ENCODE measurements around the gene LRP2BP.

LRP2BP gene

DNA sequence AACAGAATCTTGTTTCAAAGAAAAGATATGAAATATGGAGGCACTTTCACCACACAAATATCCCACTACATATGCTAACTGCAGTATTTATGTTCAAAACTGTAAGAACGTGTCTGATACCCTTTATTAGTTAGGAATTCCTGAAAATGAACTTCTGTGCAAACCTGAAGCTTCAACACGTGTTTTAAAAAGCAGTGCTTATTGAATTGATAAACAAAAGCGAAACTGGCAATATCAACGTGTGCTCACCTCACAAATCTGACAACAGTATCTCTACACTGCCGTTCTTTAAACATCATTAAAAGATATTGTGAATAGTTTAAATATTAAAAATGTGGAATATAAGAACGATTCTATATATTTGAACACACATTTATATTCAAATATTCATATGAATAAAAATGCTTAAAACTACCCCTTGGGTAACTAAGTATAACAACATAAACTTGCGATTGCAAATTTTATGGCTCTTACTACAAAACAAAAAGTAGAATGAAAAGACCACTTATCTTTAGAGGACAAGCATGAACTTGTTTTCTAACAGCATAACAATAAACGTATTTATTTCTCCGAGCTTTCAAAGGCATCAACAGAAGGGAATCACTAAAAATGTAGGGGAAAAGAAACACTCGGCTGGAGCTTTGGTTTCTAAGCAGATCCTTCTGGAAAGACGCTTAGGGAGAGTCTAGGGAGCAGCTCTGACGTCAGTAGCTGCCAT lies at the start of gene LRP2BP:
TSS of gene LRP2BP (minus strand) at position 687 of the 718 bp plus-strand sequence. CDS start 17,738 bp downstream, outside the sequence.
- no peak for DNase-seq (ENCODE audit: low read depth)

DNA sequence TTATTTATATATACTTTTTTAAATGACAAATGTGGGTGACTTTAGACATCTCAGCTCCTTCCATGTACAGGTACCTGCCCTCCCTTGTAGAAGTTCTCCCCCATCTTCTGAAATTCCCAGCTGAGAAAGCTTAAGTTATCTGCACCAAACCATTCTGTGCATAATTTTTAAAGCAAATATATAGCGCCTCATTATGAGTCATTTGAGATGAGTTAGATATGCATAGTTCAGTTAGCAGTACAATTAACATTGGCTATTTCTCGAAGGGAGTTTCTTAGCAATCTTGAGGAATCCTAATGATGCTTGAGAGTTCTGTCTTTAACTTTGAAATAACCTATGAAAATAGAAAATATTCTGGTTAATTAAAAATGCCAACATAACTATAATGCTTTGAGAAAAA lies 49.5 kb upstream of the LRP2BP start:
- DNase-seq (ENCODE audit: low read depth) = no peak

DNA sequence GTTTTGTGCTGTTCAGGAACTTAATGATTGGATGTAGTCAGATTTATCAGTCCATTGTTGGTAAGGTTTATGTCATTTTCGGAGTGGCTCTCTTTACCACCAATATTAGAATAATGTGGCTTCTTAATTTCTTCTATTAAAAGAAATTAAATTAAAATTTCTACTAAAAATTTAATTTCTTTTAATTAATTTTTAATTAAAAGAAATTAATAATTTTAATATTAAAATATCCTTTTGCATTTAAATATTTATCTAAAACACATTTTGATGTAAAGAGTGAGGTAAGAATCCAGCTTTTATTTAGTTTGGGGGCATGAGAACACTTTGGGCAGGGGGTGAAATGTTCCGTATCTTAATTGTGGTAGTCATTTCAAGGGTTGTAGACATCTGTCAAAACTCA lies 45.8 kb upstream of the LRP2BP start:
- DNase-seq (ENCODE audit: low read depth) = no peak

DNA sequence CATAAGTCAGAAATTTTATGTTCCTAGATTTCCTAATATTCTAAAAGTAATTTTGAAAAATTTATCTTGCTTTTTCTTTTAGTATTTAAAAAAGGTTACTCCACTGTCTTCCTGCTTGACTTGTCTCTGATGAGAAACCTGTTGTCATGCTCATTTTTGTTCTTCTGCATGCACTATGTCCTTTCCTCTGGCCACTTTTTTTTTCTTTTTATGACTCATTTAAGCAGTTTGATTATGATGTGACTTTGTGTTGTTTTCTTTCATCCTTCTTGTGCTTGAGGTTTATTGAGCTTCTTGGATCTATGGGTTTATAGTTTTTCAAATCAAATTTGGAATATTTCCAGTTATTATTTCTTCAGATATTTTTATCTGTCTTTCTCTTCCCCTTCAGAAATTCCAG lies 42.1 kb upstream of the LRP2BP start:
- no peak for DNase-seq (ENCODE audit: low read depth)

DNA sequence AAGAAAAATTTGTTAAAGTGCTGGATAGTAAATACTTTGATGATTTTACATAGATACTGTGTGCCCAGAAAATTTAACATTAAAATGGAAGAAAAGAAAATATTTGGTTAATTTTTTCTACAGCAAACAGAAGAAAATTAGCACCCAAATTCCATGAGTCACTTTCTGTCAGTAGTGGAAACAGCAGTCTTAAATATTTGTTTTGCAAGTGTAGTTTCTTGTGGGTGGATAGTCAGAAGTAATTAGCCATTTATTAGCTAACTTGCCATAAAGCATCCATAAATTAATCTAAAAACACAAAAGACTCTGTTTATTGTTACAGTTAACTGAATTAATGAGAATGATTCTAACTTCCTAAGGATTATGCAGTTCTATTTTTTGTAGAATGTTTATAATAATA lies 39.7 kb upstream of the LRP2BP start:
- no peak for DNase-seq (ENCODE audit: low read depth)

DNA sequence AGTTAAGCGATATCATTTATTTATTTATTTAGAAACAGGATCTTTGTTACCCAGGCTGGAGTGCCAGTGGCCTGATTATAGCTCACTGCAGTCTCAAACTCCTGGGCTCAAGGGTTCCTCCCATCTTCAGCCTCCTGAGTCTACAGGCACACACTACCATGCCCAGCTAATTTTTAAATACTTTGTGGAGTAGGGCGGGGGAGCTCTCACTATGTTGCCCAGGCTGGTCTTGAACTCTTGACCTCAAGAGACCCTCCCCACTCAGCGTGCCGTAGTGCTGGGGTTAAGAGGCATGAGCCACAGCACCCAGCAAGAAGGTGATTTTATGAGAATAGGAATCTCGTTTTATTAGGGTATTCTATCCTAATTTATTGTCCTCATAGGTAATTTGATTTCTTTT lies 33.9 kb upstream of the LRP2BP start:
- DNase-seq (ENCODE audit: low read depth) = no peak

DNA sequence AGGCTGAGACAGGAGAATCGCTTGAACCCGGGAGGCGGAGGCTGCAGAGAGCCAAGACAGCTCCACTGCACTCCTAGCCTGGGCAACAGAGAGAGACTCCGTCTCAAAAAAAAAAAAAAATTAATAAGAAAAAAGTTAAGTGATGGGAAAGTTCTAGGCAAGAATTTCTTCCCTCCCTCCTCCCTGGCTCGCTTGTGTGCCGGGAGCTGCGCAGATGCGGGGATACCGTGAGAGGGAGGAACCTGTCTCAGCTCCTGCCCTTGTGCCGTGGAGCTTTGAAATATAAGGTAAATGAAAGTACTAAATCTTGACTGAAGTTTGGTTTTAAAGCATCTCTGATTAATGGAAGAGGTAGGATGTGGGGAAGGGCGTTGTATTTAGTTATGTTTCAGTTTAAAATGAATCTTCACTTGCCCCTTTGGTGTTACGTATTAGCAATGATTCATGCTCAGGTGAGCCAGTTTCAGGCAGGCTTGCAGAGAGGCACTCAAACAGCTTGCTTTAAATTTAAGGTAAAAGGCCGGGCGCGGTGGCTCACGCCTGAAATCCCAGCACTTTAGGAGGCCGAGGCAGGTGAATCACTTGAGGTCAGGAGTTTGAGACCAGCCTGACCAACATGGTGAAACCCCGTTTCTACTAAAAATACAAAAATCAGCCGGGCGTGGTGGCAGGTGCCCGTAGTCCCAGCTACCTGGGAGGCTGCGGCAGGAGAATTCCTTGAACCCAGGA lies 31.4 kb upstream of the LRP2BP start:
- no peak for DNase-seq (ENCODE audit: low read depth)

DNA sequence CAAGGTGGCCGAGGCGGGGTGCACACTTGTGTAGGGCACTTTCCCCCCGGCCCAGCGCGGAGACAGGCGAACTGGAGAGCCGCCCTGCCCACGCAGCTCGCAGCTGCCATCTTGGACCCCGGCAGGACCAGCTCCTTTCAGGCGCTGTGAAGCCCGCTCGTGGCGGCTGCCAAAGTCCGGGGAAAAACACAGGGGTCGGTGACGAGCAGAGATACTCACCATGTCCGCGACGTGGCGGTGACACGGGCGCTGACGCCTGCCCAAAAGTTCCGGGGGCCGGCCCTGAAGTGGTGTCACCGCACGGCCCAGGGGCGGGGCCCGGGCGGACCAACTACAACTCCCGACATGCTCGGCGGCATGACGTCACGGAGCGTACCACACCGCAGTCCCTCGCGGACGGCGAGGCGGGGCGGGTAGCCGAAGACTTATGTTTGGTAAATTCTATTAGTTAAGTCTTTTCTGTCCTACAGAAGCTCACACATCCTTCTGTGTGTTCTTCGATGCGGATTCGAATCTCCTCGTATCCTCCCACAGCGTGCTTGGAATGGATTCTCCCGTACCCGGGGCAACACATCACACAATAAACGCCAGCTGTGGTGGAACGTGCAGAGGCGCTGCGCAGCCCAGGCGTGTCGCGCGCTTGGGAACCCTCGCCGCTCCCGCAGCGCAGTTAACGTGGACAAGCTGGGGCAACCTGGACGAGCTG lies 30.1 kb upstream of the LRP2BP start, which contains the start of gene UFSP2:
TSS of gene UFSP2 (minus strand) at position 318 of the 706 bp plus-strand sequence. CDS start at position 222, 96 bp downstream.
- peak; percentile 86 for DNase-seq (ENCODE audit: low read depth)

DNA sequence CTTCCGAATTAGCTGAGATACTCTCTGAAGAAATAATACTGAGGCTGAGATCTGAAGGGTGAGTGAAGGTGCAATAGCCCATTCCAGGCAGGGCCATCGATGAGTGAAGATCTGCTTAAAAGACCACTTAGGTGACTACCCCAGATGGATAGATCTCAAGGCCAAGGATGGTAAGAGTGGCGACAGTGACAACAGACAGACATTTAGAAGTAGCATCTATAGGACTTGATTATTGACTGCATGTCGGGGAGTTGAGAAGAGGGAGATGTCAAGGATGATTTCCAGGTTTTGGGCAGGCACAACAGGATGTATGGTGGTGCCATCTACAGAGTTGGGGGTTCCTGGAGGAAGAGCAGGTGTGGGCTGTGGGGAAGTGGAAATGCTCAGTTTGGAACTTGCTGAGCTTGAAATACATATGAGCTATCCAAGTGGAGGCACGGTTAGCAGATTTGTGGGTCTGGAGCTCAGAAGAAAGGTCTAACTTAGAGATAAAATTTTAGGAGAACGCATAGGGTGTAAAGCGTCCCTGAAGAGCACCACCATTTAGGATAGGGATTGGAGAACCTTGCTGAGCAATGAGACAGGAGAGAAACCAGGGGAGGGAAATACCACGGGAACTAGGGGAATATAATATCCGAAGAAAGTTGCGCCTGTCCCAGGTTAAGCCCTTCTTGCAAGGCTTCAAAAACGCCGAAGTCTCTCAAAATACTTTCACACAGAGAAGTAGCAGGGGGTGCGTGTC lies 29.4 kb upstream of the LRP2BP start:
- no peak for DNase-seq (ENCODE audit: low read depth)

DNA sequence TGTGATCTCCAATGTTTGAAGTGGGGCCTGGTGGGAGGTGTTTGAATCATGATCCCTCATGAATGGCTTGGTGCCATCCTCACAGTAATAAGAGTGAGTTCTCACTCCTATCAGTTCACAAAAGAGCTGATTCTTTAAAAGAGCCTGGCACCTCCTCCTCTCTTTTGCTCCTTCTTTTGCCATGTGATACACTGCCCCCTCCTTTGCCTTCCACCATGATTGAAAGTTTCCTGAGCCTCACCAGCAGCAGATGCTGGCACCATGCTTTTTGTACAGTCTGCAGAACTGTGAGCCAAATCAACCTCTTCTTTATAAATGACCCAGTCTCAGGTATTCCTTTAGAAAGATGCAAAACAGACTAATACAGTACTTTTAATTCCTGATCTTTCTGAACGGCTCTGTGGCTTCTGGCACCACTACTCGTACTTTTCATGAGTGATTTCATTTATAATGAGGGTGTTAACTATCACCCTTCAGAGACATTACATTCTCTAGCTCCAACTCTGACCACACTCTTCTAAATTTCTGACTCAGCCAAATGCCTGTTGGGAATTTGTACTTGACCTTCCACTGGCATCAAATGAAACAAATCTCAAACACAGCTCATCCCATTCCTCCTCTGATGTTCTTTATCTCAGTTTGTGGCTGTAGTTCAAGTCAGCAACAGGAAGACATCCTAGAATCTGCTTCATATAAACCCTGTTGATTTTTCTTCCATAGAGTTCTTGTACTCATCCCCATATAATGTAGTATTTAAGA lies 25.8 kb upstream of the LRP2BP start:
- no peak for DNase-seq (ENCODE audit: low read depth)

DNA sequence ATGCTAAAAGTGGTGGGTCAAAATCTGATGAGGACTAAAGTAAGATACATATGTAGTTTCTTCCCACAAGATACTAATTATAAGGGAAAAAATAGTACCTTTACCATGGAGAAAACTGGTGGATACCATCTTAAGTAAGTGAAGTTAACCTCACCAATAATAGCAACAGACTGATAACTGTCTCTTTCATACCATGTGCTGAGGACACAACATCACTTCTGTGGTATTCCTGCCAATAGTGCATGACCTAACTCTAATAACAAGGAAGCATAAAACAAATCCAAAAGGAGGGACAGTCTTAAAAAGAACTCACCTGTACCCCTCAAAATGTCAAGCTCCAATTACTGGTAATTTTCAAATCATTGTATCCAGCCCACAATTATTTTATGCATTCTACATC lies 21.2 kb upstream of the LRP2BP start:
- DNase-seq (ENCODE audit: low read depth) = no peak

DNA sequence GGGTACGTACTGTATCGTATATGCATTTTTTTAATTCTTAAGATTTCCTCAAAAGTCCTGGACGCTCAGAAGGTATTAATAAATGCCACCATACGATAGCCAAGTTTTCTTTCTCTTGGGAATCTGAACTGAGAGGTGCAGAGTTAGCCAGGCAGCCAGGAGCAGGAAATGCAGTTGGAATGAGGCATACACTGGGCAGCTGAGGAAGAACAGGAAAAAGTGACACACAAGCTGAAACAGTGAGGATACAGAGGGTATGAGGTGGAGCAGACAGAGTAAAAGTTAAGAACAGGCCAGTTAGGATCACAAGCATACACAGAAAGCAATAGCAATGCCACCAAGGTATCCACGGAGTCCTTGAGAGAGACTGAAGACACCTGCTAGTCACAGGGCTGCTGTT lies 16.7 kb upstream of the LRP2BP start:
- no peak for DNase-seq (ENCODE audit: low read depth)

DNA sequence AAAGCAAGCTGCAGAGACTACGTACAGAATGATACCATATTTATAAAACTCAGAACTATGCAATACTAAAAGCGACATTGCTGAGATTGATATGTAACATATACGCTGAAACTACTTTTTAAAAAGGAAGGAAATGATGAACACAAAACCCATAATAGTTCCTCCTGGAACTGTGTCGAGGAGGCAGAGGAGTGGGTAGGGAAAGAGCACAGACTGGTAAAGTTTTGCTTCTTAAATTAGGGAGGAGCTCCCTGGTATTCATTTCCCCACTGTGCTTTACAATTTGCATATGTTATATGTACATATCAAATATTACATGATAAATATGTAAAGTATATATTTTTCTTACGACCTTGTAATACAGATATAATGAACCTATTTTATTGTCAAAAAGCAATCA lies 16.1 kb upstream of the LRP2BP start:
- no peak for DNase-seq (ENCODE audit: low read depth)

DNA sequence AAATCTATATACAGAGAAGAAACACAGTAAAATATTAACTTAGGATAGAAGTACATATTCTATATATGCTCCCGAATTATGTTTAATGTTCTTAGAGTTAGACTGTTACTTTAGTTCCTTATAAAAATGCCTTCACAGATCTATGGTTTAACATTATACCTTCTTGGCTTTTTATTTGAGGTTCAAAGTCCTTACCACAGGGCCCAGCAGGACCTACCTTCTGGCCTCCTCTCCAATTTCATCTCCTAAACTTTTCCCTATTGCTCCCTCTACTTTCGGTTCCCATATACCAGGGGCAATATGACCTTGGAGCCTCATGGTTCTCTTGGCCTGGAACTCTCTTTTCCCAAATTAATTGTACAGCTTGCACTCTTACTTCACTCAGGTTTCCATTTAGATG lies 12.7 kb upstream of the LRP2BP start:
- no peak for DNase-seq (ENCODE audit: low read depth)

DNA sequence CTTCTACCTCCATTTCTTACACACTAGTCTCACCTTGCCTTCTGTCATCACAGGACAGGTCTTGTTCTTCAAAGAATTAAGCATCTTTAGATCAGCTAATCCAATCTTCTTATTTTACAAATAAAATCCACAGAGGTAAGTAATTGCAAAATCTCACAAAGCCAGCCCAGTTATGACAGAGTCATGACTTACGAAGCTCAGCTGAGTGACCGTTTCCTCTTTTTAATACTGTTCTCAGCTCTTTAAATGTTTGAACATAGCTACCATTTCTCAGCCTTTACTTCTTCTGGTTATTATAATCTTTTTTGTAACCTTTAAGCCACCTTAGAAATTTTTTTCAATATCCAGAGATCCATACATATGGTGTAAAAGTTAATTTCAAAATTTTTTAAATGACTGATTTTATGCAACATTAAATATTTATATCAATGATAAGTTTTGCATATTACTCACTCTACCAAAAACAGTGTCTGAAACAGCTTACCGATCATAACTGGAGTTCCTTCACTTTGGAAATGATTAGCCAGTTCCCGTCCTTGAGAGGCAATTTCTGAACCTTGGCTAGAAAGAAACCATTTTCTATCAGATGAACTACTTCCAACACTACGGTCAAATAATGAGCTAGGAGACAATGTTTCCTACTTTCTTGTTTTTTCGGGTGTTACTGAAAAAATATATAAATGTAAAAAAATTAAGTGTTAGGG lies 9.7 kb upstream of the LRP2BP start:
- DNase-seq (ENCODE audit: low read depth) = no peak

DNA sequence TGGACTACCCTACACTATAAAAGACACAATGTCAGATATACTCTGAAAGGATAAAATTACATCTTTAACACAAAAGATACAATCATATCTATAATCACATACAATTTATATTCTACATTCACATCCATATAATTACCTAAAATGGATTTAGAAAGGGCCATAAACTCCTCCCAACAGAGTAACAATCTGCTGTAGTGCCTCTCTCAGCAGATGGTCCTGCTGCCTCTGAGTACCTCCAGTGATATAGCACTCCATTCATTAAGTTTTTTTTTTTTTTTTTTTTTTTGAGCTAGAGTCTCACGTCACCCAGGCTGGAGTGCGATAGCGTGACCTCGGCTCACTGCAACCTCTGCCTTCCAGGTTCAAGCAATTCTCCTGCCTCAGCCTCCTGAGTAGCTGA lies 8.3 kb upstream of the LRP2BP start:
- no peak for DNase-seq (ENCODE audit: low read depth)

DNA sequence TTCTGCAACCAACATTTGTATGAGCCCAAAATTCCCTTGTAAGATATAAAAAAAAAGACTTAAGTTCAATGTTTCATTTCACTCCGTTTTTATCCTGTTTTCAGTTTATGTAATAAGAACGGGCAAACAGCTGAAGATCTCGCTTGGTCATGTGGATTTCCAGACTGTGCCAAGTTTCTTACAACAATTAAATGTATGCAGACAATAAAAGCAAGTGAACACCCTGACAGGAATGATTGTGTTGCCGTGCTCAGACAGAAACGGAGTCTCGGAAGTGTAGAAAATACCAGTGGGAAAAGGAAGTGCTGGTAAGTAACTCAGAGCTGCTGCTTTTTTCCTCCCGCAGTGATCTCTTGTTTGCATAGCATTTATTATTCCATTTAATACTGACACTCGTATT lies 3.7 kb upstream of the LRP2BP start:
- DNase-seq (ENCODE audit: low read depth) = no peak

DNA sequence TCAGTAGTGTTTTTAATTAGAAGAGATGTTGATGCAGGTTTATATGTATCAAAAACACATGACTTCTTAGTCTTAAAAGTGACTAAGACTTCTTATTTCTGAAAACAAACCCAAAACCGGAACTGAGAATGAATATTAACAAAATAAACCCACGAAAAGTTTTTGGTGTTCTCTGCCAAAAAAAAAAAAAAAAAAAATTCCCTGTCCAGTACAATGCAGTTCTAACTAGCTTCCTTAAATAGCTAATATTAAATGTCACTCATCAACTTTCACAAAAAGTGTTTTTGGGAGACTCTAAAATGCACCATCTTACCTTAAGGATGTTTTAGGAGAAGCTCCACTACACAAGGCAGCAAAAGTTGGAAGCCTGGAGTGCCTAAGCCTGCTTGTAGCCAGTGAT lies 2.9 kb upstream of the LRP2BP start:
- DNase-seq (ENCODE audit: low read depth) = no peak

DNA sequence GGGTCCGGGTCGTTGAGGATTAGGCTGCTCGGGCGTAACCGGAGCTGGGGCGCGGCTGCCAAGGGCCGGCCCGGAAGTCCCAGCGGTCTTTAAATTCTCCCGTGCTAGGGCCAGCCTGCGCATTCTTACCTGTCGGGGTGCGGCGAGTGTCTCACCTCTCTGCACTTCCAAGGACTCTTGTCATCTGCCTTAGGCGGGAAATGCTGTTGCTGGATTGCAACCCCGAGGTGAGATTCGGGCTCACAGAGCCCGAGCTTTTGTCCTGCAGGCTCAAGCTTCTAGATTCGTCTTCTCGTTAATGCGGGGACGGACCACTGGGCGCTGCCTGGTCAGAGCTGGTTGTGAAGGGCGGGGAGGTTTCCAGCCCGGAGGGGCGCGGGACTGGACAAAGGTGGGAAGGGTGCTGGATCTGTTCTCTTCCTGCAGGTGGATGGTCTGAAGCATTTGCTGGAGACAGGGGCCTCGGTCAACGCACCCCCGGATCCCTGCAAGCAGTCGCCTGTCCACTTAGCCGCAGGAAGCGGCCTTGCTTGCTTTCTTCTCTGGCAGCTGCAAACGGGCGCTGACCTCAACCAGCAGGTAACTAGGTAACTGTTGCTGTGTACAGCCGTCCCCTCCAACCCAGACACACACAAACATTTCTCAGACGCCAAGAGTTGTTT lies 1.1 kb upstream of the LRP2BP start, which contains the start of gene ANKRD37:
TSS of gene ANKRD37 (plus strand) at position 118 of the 662 bp plus-strand sequence. CDS start at position 201, 83 bp downstream.
- no peak for DNase-seq (ENCODE audit: low read depth)
